WTC11 (cell line): ENCODE results near the gene MCF2L2. TPM values are rescaled to one million over a fixed set of nuclear protein-coding genes. Genes with fewer than 3 reads are reported as not detected.

ENCODE experiments used
- ATAC-seq: fragments of 200-7000 bp; cut with Tn5 transposase; 2 replicates; pipeline ENCODE4 v1.10.0; 2021; ENCODE audit warnings: mild to moderate bottlenecking, moderate library complexity
- CTCF ChIA-PET: fragments of 300-600 bp; sonication (Branson Sonifier 250); formaldehyde crosslinking; loops from one replicate; lab custom pipeline; 2021; ENCODE audit warnings: antibody characterized with exemption; lab: Charles Lee
- POLR2A ChIA-PET: fragments of 350-600 bp; sonication (Branson Sonifier 250); formaldehyde crosslinking; loops from one replicate; lab custom pipeline; 2021; ENCODE audit warnings: antibody characterized with exemption; lab: Charles Lee
- DNase-seq: peaks from one replicate; pipeline ENCODE4 v3.0.0; 2021; ENCODE audit warnings: low spot score
- H3K27ac Mint-ChIP-seq: 2 replicates; pipeline ENCODE4 v1.8.0; 2021; ENCODE audit warnings: mixed read lengths
- H3K27me3 Mint-ChIP-seq: 2 replicates; pipeline ENCODE4 v1.8.0; 2021; ENCODE audit warnings: low read depth, mild to moderate bottlenecking, moderate library complexity, mixed read lengths
- H3K36me3 Mint-ChIP-seq: 2 replicates; pipeline ENCODE4 v1.8.0; 2021; ENCODE audit warnings: mixed read lengths
- H3K4me1 Mint-ChIP-seq: 2 replicates; pipeline ENCODE4 v1.8.0; 2022; ENCODE audit warnings: mixed read lengths
- H3K4me3 Mint-ChIP-seq: 2 replicates; pipeline ENCODE4 v1.8.0; 2021; ENCODE audit warnings: mild to moderate bottlenecking, moderate library complexity, mixed read lengths
- H3K9me3 Mint-ChIP-seq: 2 replicates; pipeline ENCODE4 v1.8.0; 2021; ENCODE audit warnings: mixed read lengths
- ATF1 ChIP-seq: sonication (generic); formaldehyde crosslinking; IDR thresholded peaks from 2 replicates; pipeline ENCODE4 v1.8.1; 2023; ENCODE audit warnings: mild to moderate bottlenecking, moderate library complexity, missing genetic modification reagents
- ATF3 ChIP-seq: sonication (generic); formaldehyde crosslinking; conservative IDR thresholded peaks from 2 replicates; pipeline ENCODE4 v1.8.1; 2022; ENCODE audit warnings: mild to moderate bottlenecking, missing genetic modification reagents
- ATF6 ChIP-seq: sonication (generic); formaldehyde crosslinking; IDR thresholded peaks from 2 replicates; pipeline ENCODE4 v1.8.1; 2023; ENCODE audit warnings: mild to moderate bottlenecking, missing genetic modification reagents
- E2F5 ChIP-seq: sonication (generic); formaldehyde crosslinking; IDR thresholded peaks from 2 replicates; pipeline ENCODE4 v1.8.1; 2022; ENCODE audit warnings: mild to moderate bottlenecking, moderate library complexity, missing genetic modification reagents
- ERG ChIP-seq: fragments of 250-450 bp; sonication (Bioruptor Pico); IDR thresholded peaks from 2 replicates; pipeline ENCODE4 v1.8.0; 2021; ENCODE audit warnings: mild to moderate bottlenecking
- ESRRA ChIP-seq: sonication (generic); formaldehyde crosslinking; IDR thresholded peaks from 2 replicates; pipeline ENCODE4 v1.8.1; 2022; ENCODE audit warnings: mild to moderate bottlenecking, missing genetic modification reagents, borderline replicate concordance
- KAT7 ChIP-seq: sonication (generic); formaldehyde crosslinking; IDR thresholded peaks from 2 replicates; pipeline ENCODE4 v1.8.1; 2023; ENCODE audit warnings: missing genetic modification reagents, mild to moderate bottlenecking, borderline replicate concordance
- MAX ChIP-seq: sonication (generic); formaldehyde crosslinking; IDR thresholded peaks from 2 replicates; pipeline ENCODE4 v1.8.0; 2022; ENCODE audit warnings: mild to moderate bottlenecking, missing genetic modification reagents
- MXD4 ChIP-seq: fragments of 250-450 bp; sonication (Bioruptor Pico); IDR thresholded peaks from 2 replicates; pipeline ENCODE4 v1.8.0; 2021; ENCODE audit warnings: mild to moderate bottlenecking, moderate library complexity, borderline replicate concordance
- NFATC4 ChIP-seq: fragments of 250-450 bp; sonication (Bioruptor Pico); IDR thresholded peaks from 2 replicates; pipeline ENCODE4 v1.9.0; 2021; ENCODE audit warnings: mild to moderate bottlenecking
- NR1H2 ChIP-seq: sonication (generic); formaldehyde crosslinking; IDR thresholded peaks from 2 replicates; pipeline ENCODE4 v1.9.0; 2021; ENCODE audit warnings: mild to moderate bottlenecking, moderate library complexity, missing genetic modification reagents
- NR2C2 ChIP-seq: sonication (generic); formaldehyde crosslinking; IDR thresholded peaks from 2 replicates; pipeline ENCODE4 v1.8.0; 2022; ENCODE audit warnings: mild to moderate bottlenecking, missing genetic modification reagents
- NR3C1 ChIP-seq: sonication (generic); formaldehyde crosslinking; conservative IDR thresholded peaks from 2 replicates; pipeline ENCODE4 v1.8.1; 2023; ENCODE audit warnings: low read depth, mild to moderate bottlenecking, missing genetic modification reagents
- PREB ChIP-seq: sonication (generic); formaldehyde crosslinking; IDR thresholded peaks from 2 replicates; pipeline ENCODE4 v1.8.1; 2022; ENCODE audit warnings: mild to moderate bottlenecking, missing genetic modification reagents, moderate library complexity, borderline replicate concordance
- SMAD3 ChIP-seq: sonication (generic); formaldehyde crosslinking; IDR thresholded peaks from 2 replicates; pipeline ENCODE4 v1.8.0; 2022; ENCODE audit warnings: missing genetic modification reagents, mild to moderate bottlenecking, borderline replicate concordance
- SOX15 ChIP-seq: fragments of 250-450 bp; sonication (Bioruptor Pico); IDR thresholded peaks from 2 replicates; pipeline ENCODE4 v1.9.0; 2021; ENCODE audit warnings: mild to moderate bottlenecking
- TEAD4 ChIP-seq: sonication (generic); formaldehyde crosslinking; IDR thresholded peaks from 2 replicates; pipeline ENCODE4 v1.8.0; 2022; ENCODE audit warnings: mild to moderate bottlenecking, missing genetic modification reagents
- ZBTB43 ChIP-seq: sonication (generic); formaldehyde crosslinking; IDR thresholded peaks from 2 replicates; pipeline ENCODE4 v1.8.1; 2023; ENCODE audit warnings: mild to moderate bottlenecking, missing genetic modification reagents
- ZMAT4 ChIP-seq: fragments of 250-450 bp; sonication (Bioruptor Pico); IDR thresholded peaks from 2 replicates; pipeline ENCODE4 v1.9.0; 2021; ENCODE audit warnings: mild to moderate bottlenecking
- ZNF121 ChIP-seq: sonication (generic); formaldehyde crosslinking; IDR thresholded peaks from 2 replicates; pipeline ENCODE4 v1.8.0; 2023; ENCODE audit warnings: missing genetic modification reagents
- ZNF219 ChIP-seq: sonication (generic); formaldehyde crosslinking; IDR thresholded peaks from 2 replicates; pipeline ENCODE4 v1.8.0; 2023; ENCODE audit warnings: missing genetic modification reagents, mild to moderate bottlenecking, borderline replicate concordance
- ZNF317 ChIP-seq: sonication (generic); formaldehyde crosslinking; IDR thresholded peaks from 2 replicates; pipeline ENCODE4 v1.8.1; 2023; ENCODE audit warnings: low read depth, mild to moderate bottlenecking, moderate library complexity, missing genetic modification reagents, borderline replicate concordance
- ZNF425 ChIP-seq: fragments of 250-450 bp; sonication (Bioruptor Pico); conservative IDR thresholded peaks from 2 replicates; pipeline ENCODE4 v1.9.0; 2021; ENCODE audit warnings: mild to moderate bottlenecking
- total RNA-seq: library from RNA; stranded (reverse); gene quantifications from 3 replicates; pipeline ENCODE4 v1.2.3, GENCODE V29; 2021

The MCF2L2 gene
- total RNA-seq, 1 experiment from 2014 or later = 7.5 TPM

GRCh38 chr3:183340222-183340621, 88.2 kb downstream of the MCF2L2 start (continued):
- TF ChIP-seq PREB (CRISPR knock-in tag) (no peak), NFATC4 (CRISPR knock-in tag) (no peak), ATF6 (CRISPR knock-in tag) (no peak), MAX (CRISPR knock-in tag) (no peak), TEAD4 (CRISPR knock-in tag) (no peak), SMAD3 (CRISPR knock-in tag) (no peak), ZNF425 (no peak)
- TF ChIP-seq, all 79 proteins: peak for 0

- peak overlapping the region; percentile 22; the same call in 1 of the 2 replicates for H3K27ac Mint-ChIP-seq
- CTCF ChIA-PET = no interaction called here
These were observed 88.8 kb downstream of the MCF2L2 start for GRCh38 chr3:183339461-183340086.

GRCh38 chr3:183338520-183338919, 89.9 kb downstream of the MCF2L2 start:
- CTCF ChIA-PET = no interaction called here
- Mint-ChIP-seq H3K4me3 (no peak overlapping the region), H3K36me3 (no peaks in the 10 kb centered on the region), H3K27me3 (no peaks in the 10 kb centered on the region), H3K27ac (no peak overlapping the region), H3K4me1 (no peaks in the 10 kb centered on the region), H3K9me3 (no peaks in the 10 kb centered on the region)
- no peak for ATAC-seq
- no peak for DNase-seq
- POLR2A ChIA-PET = no interaction called here
- TF ChIP-seq MXD4 (CRISPR knock-in tag) = no peak
- no peak for TF ChIP-seq ATF1 (CRISPR knock-in tag)
- TF ChIP-seq SOX15 (CRISPR knock-in tag) = no peak
- no peak for TF ChIP-seq ZBTB43 (CRISPR knock-in tag)
- no peak for TF ChIP-seq ZNF121 (CRISPR knock-in tag)
- TF ChIP-seq ESRRA (CRISPR knock-in tag) = no peak
- no peak for TF ChIP-seq ERG (CRISPR knock-in tag)
- TF ChIP-seq KAT7 (CRISPR knock-in tag) = no peak

More at GRCh38 chr3:183339461-183340086, 88.8 kb downstream of the MCF2L2 start:
- DNase-seq = no peak
- POLR2A ChIA-PET = no interaction called here
- H3K36me3 Mint-ChIP-seq = no peaks in the 10 kb centered on the region; the same call in 1 of the 2 replicates
- H3K9me3 Mint-ChIP-seq = peaks cover 3% of the 10 kb centered on the region; the same call in 1 of the 2 replicates
- no peak for ATAC-seq
- TF ChIP-seq ATF3 (CRISPR knock-in tag) (no peak), ZMAT4 (CRISPR knock-in tag) (no peak), ZNF219 (CRISPR knock-in tag) (no peak), NR2C2 (CRISPR knock-in tag) (no peak), ZNF317 (CRISPR knock-in tag) (no peak), NR1H2 (CRISPR knock-in tag) (no peak), NR3C1 (CRISPR knock-in tag) (no peak), E2F5 (no peak), ATF1 (CRISPR knock-in tag) (no peak), ZNF121 (CRISPR knock-in tag) (no peak)
- H3K27me3 Mint-ChIP-seq = no peaks in the 10 kb centered on the region
- H3K4me1 Mint-ChIP-seq = no peaks in the 10 kb centered on the region
- no peak overlapping the region for H3K4me3 Mint-ChIP-seq
